GM12878 (cell line): Measurements from ENCODE around the gene CDC42SE2. TPM values are rescaled to one million over a fixed set of nuclear protein-coding genes. Genes with fewer than 3 reads are reported as not detected.

Experiments
- ATAC-seq: fragments of 200-7000 bp; cut with Tn5 transposase; 3 replicates; pipeline ENCODE4 v1.9.1; 2020; ENCODE audit warnings: mild to moderate bottlenecking, moderate library complexity
- BruUV-seq: library from RNA; stranded (reverse); fragments of 400-500 nt; replicated peaks from 2 replicates; lab custom pipeline; 2021; lab: Mats Ljungman, UMichigan
- CTCF ChIA-PET: fragments of 300-600 bp; sonication (Branson Sonifier 250); formaldehyde crosslinking; extraction: SDS; loops from one replicate; lab custom pipeline; 2021; ENCODE audit warnings: inconsistent platforms; lab: Yijun Ruan, JAX
- POLR2A ChIA-PET: fragments of 350-600 bp; formaldehyde crosslinking; extraction: SDS; loops from one replicate; lab custom pipeline; 2021; ENCODE audit warnings: inconsistent platforms; lab: Charles Lee
- RAD21 ChIA-PET: fragments of 300-600 bp; sonication (Branson Sonifier 250); formaldehyde crosslinking; loops from one replicate; lab custom pipeline; 2023; ENCODE audit warnings: antibody characterized with exemption; ENCODE audit not compliant: unreplicated experiment; lab: Charles Lee
- SMC1A ChIA-PET: fragments of 300-600 bp; sonication (Branson Sonifier 250); formaldehyde crosslinking; loops from one replicate; lab custom pipeline; 2023; ENCODE audit not compliant: unreplicated experiment, uncharacterized antibody; lab: Charles Lee
- DNase-seq: peaks from one replicate; pipeline ENCODE4 v3.0.0-alpha.2; 2011; ENCODE audit warnings: low read depth, low spot score
- FAIRE-seq: peaks from 3 replicates; lab custom pipeline; 2011; peaks lifted over from hg19 to GRCh38; lab: Jason Lieb, UNC
- H2AFZ ChIP-seq: 2 replicates; pipeline ENCODE4 v1.6.0; 2011; ENCODE audit warnings: low read depth, low read length, control low read depth; ENCODE audit not compliant: control insufficient read depth
- H3K27ac ChIP-seq: 2 replicates; pipeline ENCODE4 v1.5.1; 2011; ENCODE audit warnings: control low read depth; ENCODE audit not compliant: control insufficient read depth, insufficient read depth
- H3K27me3 ChIP-seq, 2 experiments: replicated peaks in 1 of 2; 2 replicates each; pipeline versions ENCODE4 v1.6.0 to v1.6.1; 2011; ENCODE audit warnings: low read length in 1 of 2; ENCODE audit not compliant: control insufficient read depth in 2 of 2, insufficient read depth in 2 of 2
- H3K36me3 ChIP-seq, 2 experiments: 2 replicates each; pipeline ENCODE4 v1.5.1; 2011; ENCODE audit warnings: low read length in 1 of 2; ENCODE audit not compliant: control insufficient read depth in 2 of 2, insufficient read depth in 2 of 2
- H3K4me1 ChIP-seq: 2 replicates; pipeline ENCODE4 v1.6.1; 2011; ENCODE audit warnings: mild to moderate bottlenecking, low read length, moderate library complexity, mixed read lengths; ENCODE audit not compliant: control insufficient read depth, insufficient read depth
- H3K4me2 ChIP-seq: 2 replicates; pipeline ENCODE4 v1.6.0; 2011; ENCODE audit warnings: control low read depth; ENCODE audit not compliant: control insufficient read depth, insufficient read depth
- H3K4me3 ChIP-seq: fragments of 200-600 bp; sonication (generic); 2 replicates; pipeline ENCODE4 v1.5.1; 2016
- H3K79me2 ChIP-seq: 2 replicates; pipeline ENCODE4 v1.6.0; 2011; ENCODE audit warnings: low read length; ENCODE audit not compliant: control insufficient read depth, insufficient read depth
- H3K9ac ChIP-seq: 2 replicates; pipeline ENCODE4 v1.8.0; 2011; ENCODE audit warnings: low read length, control low read depth, mixed read lengths; ENCODE audit not compliant: control insufficient read depth, insufficient read depth
- H3K9me3 ChIP-seq: replicated peaks from 3 replicates; pipeline ENCODE4 v1.5.1; 2011; ENCODE audit warnings: mild to moderate bottlenecking, low read length; ENCODE audit not compliant: control insufficient read depth, insufficient read depth
- H4K20me1 ChIP-seq: 2 replicates; pipeline ENCODE4 v1.6.0; 2011; ENCODE audit not compliant: control insufficient read depth, insufficient read depth
- ASH2L ChIP-seq: fragments of 300-600, 200-600 bp; sonication (generic); IDR thresholded peaks from 2 replicates; pipeline ENCODE4 v1.6.1; 2017; ENCODE audit warnings: low read depth, mild to moderate bottlenecking, borderline replicate concordance
- BMI1 ChIP-seq: fragments of 450-650 bp; IDR thresholded peaks from 2 replicates; pipeline ENCODE4 v1.6.1; 2016; ENCODE audit warnings: mild to moderate bottlenecking, moderate library complexity, borderline replicate concordance
- CBFB ChIP-seq: IDR thresholded peaks from 2 replicates; pipeline ENCODE4 v1.6.1; 2016; ENCODE audit warnings: antibody characterized with exemption, low read depth
- CBX3 ChIP-seq: fragments of 200-600 bp; sonication (generic); IDR thresholded peaks from 2 replicates; pipeline ENCODE4 v1.6.1; 2016; ENCODE audit warnings: low read depth, borderline replicate concordance
- EED ChIP-seq: sonication (generic); IDR thresholded peaks from 2 replicates; pipeline ENCODE4 v1.6.1; 2016; ENCODE audit warnings: antibody characterized with exemption, low read depth
- ESRRA ChIP-seq: IDR thresholded peaks from 2 replicates; pipeline ENCODE4 v1.6.1; 2012; ENCODE audit warnings: mild to moderate bottlenecking, low read length, improper control_type of control experiment
- MEF2B ChIP-seq: fragments of 450-650 bp; IDR thresholded peaks from 2 replicates; pipeline ENCODE4 v1.6.1; 2018; ENCODE audit warnings: mild to moderate bottlenecking, moderate library complexity; ENCODE audit not compliant: partially characterized antibody, poor library complexity, severe bottlenecking
- NR2F1 ChIP-seq: fragments of 450-650 bp; conservative IDR thresholded peaks from 2 replicates; pipeline ENCODE4 v1.6.1; 2017; ENCODE audit warnings: mild to moderate bottlenecking
- RAD51 ChIP-seq: fragments of 450-650 bp; IDR thresholded peaks from 2 replicates; pipeline ENCODE4 v1.6.1; 2016; ENCODE audit warnings: moderate library complexity, mild to moderate bottlenecking, inconsistent platforms
- RUNX3 ChIP-seq: IDR thresholded peaks from 2 replicates; pipeline ENCODE4 v1.6.1; 2012; ENCODE audit warnings: low read length, inconsistent platforms
- SP1 ChIP-seq: IDR thresholded peaks from one replicate; pipeline ENCODE4 v1.6.1; 2011; ENCODE audit warnings: low read depth, low read length
- WRNIP1 ChIP-seq: IDR thresholded peaks from 2 replicates; pipeline ENCODE4 v1.6.1; 2011; ENCODE audit warnings: low read depth, low read length, improper control_type of control experiment, borderline replicate concordance
- YY1 ChIP-seq: IDR thresholded peaks from 2 replicates; pipeline ENCODE4 v1.6.1; 2011; ENCODE audit warnings: low read depth, mild to moderate bottlenecking, low read length
- ZBTB11 ChIP-seq: fragments of 450-650 bp; formaldehyde crosslinking; IDR thresholded peaks from 2 replicates; pipeline ENCODE4 v1.5.0; 2022; ENCODE audit warnings: mild to moderate bottlenecking, missing genetic modification characterization
- ZBTB40 ChIP-seq: fragments of 450-650 bp; IDR thresholded peaks from 2 replicates; pipeline ENCODE4 v1.6.1; 2016; ENCODE audit warnings: mild to moderate bottlenecking, moderate library complexity, borderline replicate concordance
- WGBS: methylation state at CpG from one replicate; pipeline ENCODE4 v1.1.6; 2016; ENCODE audit warnings: low lambda C conversion rate; ENCODE audit not compliant: insufficient replicate concordance, insufficient coverage; ENCODE audit errors: missing lambda C conversion rate; 5-methylcytosine and 5-hydroxymethylcytosine counted together
- in situ Hi-C: fragments of 300-500 bp; cut with MboI; formaldehyde crosslinking; loops from 9 replicates; pipeline ENCODE4 v1.14.3; 2018; ENCODE audit warnings: mixed read lengths
- intact Hi-C: fragments of 100-400 bp; cut with micrococcal nuclease; formaldehyde crosslinking; loops from one replicate; pipeline ENCODE4 v1.14.2; 2022; ENCODE audit not compliant: unreplicated experiment
- polyA plus RNA-seq, 11 experiments: library from polyadenylated mRNA; depleted of rRNA in 4 of 11; unstranded in 6 of 11; stranded (reverse) in 5 of 11; fragments of >200 nt; fragmentation: Nextera tagmentation in 4 of 11; fragmentation: Illumina TruSeq in 1 of 11; extraction: Ambion mirVana in 4 of 11; extraction: Trizol in 1 of 11; gene quantifications; 1 replicate in 1 of 11; 2 replicates in 10 of 11; pipeline versions ENCODE4 v1.2.1 to v1.2.3, GENCODE V29; 2011 to 2016; ENCODE audit warnings: inconsistent platforms in 2 of 11, missing spikeins in 2 of 11, low read depth in 1 of 11
- total RNA-seq, 4 experiments: library from RNA; depleted of rRNA in 3 of 4; stranded (reverse); fragments of >200 nt in 3 of 4; fragmentation: Illumina TruSeq in 1 of 4; extraction: Trizol in 1 of 4; gene quantifications; 2 replicates each; pipeline versions ENCODE4 v1.2.1 to v1.2.3, GENCODE V29; 2013 to 2021

The CDC42SE2 gene
- total and polyA plus RNA-seq, 10 of the 15 experiments (the other 5 are each of a cell fraction or from before 2014, with no cell fraction given): 57.0 to 148 (median 80.3) TPM

GRCh38 chr5:131324303-131324702, 60.5 kb downstream of the CDC42SE2 start (continued):
- TF ChIP-seq ZBTB40 (no peak), SP1 (no peak)

GRCh38 chr5:131328536-131329285, 64.9 kb downstream of the CDC42SE2 start:
- H3K9ac ChIP-seq: no peak overlapping the region
- 67% methylated on average over 3 of the region's 3 CpGs for WGBS
- FAIRE-seq: no peak
- no peaks in the 10 kb centered on the region; the same call in 2 of the 3 replicates for H3K9me3 ChIP-seq
- no peak overlapping the region for H3K4me3 ChIP-seq
- peaks cover 77% of the 10 kb centered on the region for H3K79me2 ChIP-seq
- SMC1A ChIA-PET: interaction anchor here (1.0 to 1.6 kb wide), 6 partner anchors 14 to 58 kb away, joined by 3 to 5 read pairs (median 4); no protein-coding TSS in a partner anchor
- peak overlapping the region; percentile 15; the same call in 1 of the 2 replicates for H3K27ac ChIP-seq
- no peak for DNase-seq
- peak; percentile 36 for ATAC-seq
- no peaks in the 10 kb centered on the region for H3K27me3 ChIP-seq
- H4K20me1 ChIP-seq: no peaks in the 10 kb centered on the region
- H2AFZ ChIP-seq: no peak overlapping the region
- H3K4me1 ChIP-seq: peaks cover 3% of the 10 kb centered on the region; the same call in 1 of the 2 replicates
- intact Hi-C loops: loop anchor here (10.0 kb wide), 1 partner anchor 54 kb away; no protein-coding TSS in a partner anchor
- POLR2A ChIA-PET: interaction anchor here (1.4 kb wide), 1 partner anchor 28 kb away, joined by 5 read pairs; no protein-coding TSS in a partner anchor
- no TSS peak for BruUV-seq
- in situ Hi-C loops: no loop called here
- RAD21 ChIA-PET: interaction anchor here (0.6 to 1.9 kb wide), 3 partner anchors 56 to 166 kb away, joined by 3 to 5 read pairs (median 4); no protein-coding TSS in a partner anchor
- CTCF ChIA-PET: interaction anchor here (1.3 kb wide), 1 partner anchor 29 kb away, joined by 4 read pairs; no protein-coding TSS in a partner anchor
- no peak overlapping the region for H3K4me2 ChIP-seq
- peaks cover 2 to 15% of the 10 kb centered on the region in 2 experiments for H3K36me3 ChIP-seq
- no peak for TF ChIP-seq YY1
- no peak for TF ChIP-seq CBX3
- TF ChIP-seq WRNIP1: no peak
- TF ChIP-seq BMI1: no peak
- TF ChIP-seq MEF2B: no peak
- TF ChIP-seq NR2F1: no peak
- no peak for TF ChIP-seq ZBTB11
- no peak for TF ChIP-seq ESRRA
- no peak for TF ChIP-seq EED
- no peak for TF ChIP-seq RUNX3
- no peak for TF ChIP-seq RAD51
- no peak for TF ChIP-seq ASH2L
- TF ChIP-seq CBFB: no peak
